ENCODE data around the gene KLK12. TPM values are rescaled to one million over a fixed set of nuclear protein-coding genes. Genes with fewer than 3 reads are reported as not detected.

The KLK12 gene
- polyA plus RNA-seq, 4 donors: 1.4 to 10.6 (median 2.7) TPM; not detected in 1

- no peak overlapping the region for H3K27ac ChIP-seq (ENCODE audit: low read depth in 1 of 3, low read length in 2 of 3)
Observed at GRCh38 chr19:51078104-51078503, 43.3 kb upstream of the KLK12 start.

GRCh38 chr19:51076631-51077213 lies 41.9 kb upstream of the KLK12 start:
- no peaks in the 10 kb centered on the region for H3K36me3 ChIP-seq (ENCODE audit: control insufficient read depth in 3 of 3, insufficient read depth in 2 of 3, low read depth in 1 of 3, low read length in 3 of 3)
- no peaks in the 10 kb centered on the region for H3K9me3 ChIP-seq (ENCODE audit: control insufficient read depth in 2 of 2, insufficient read depth in 1 of 2, low read depth in 1 of 2, low read length in 1 of 2)
- no peaks in the 10 kb centered on the region for H3K4me1 ChIP-seq (ENCODE audit: control insufficient read depth in 3 of 3, insufficient read depth in 2 of 3, low read depth in 1 of 3, low read length in 2 of 3)
- peaks cover 0 to 2% (median 0%) of the 10 kb centered on the region in 3 donors for H3K27me3 ChIP-seq (ENCODE audit: control insufficient read depth in 3 of 3, insufficient read depth in 3 of 3, low read length in 3 of 3)
- no peak overlapping the region for H3K27ac ChIP-seq (ENCODE audit: low read depth in 1 of 3, low read length in 2 of 3)
- H3K4me3 ChIP-seq (ENCODE audit: low read depth in 1 of 3, low read length in 3 of 3): no peak overlapping the region
- WGBS, 3 donors: 64 to 76% (median 65%) methylated on average over 14 of the region's 14 CpGs
- no peak for FAIRE-seq
- DNase-seq: no peak

More at GRCh38 chr19:51078104-51078503, 43.3 kb upstream of the KLK12 start:
- FAIRE-seq: no peak
- no peak for DNase-seq
- WGBS, 3 donors: 60 to 68% (median 61%) methylated on average over 6 of the region's 6 CpGs
- Histone ChIP-seq H3K36me3 (ENCODE audit: control insufficient read depth in 3 of 3, insufficient read depth in 2 of 3, low read depth in 1 of 3, low read length in 3 of 3) (no peaks in the 10 kb centered on the region), H3K27me3 (ENCODE audit: control insufficient read depth in 3 of 3, insufficient read depth in 3 of 3, low read length in 3 of 3) (peaks cover 0 to 2% (median 0%) of the 10 kb centered on the region in 3 donors), H3K9me3 (ENCODE audit: control insufficient read depth in 2 of 2, insufficient read depth in 1 of 2, low read depth in 1 of 2, low read length in 1 of 2) (no peaks in the 10 kb centered on the region), H3K4me3 (ENCODE audit: low read depth in 1 of 3, low read length in 3 of 3) (no peak overlapping the region), H3K4me1 (ENCODE audit: control insufficient read depth in 3 of 3, insufficient read depth in 2 of 3, low read depth in 1 of 3, low read length in 2 of 3) (no peaks in the 10 kb centered on the region)

GRCh38 chr19:51075998-51076397 lies 41.2 kb upstream of the KLK12 start:
- H3K36me3 ChIP-seq (ENCODE audit: control insufficient read depth in 3 of 3, insufficient read depth in 2 of 3, low read depth in 1 of 3, low read length in 3 of 3): no peaks in the 10 kb centered on the region
- H3K27ac ChIP-seq (ENCODE audit: low read depth in 1 of 3, low read length in 2 of 3): no peak overlapping the region
- DNase-seq: no peak
- no peaks in the 10 kb centered on the region for H3K9me3 ChIP-seq (ENCODE audit: control insufficient read depth in 2 of 2, insufficient read depth in 1 of 2, low read depth in 1 of 2, low read length in 1 of 2)
- no peaks in the 10 kb centered on the region for H3K4me1 ChIP-seq (ENCODE audit: control insufficient read depth in 3 of 3, insufficient read depth in 2 of 3, low read depth in 1 of 3, low read length in 2 of 3)
- 74 to 89% (median 80%) methylated on average over 5 of the region's 5 CpGs for WGBS, 3 donors
- peaks cover 0 to 2% (median 0%) of the 10 kb centered on the region in 3 donors for H3K27me3 ChIP-seq (ENCODE audit: control insufficient read depth in 3 of 3, insufficient read depth in 3 of 3, low read length in 3 of 3)
- no peak overlapping the region for H3K4me3 ChIP-seq (ENCODE audit: low read depth in 1 of 3, low read length in 3 of 3)
- FAIRE-seq: no peak

- no peaks in the 10 kb centered on the region for H3K36me3 ChIP-seq (ENCODE audit: control insufficient read depth in 3 of 3, insufficient read depth in 2 of 3, low read depth in 1 of 3, low read length in 3 of 3)
- no peak overlapping the region for H3K4me3 ChIP-seq (ENCODE audit: low read depth in 1 of 3, low read length in 3 of 3)
- DNase-seq (no peak), FAIRE-seq (no peak)
- peaks cover 0 to 5% (median 0%) of the 10 kb centered on the region in 3 donors for H3K27me3 ChIP-seq (ENCODE audit: control insufficient read depth in 3 of 3, insufficient read depth in 3 of 3, low read length in 3 of 3)
- no peak overlapping the region for H3K27ac ChIP-seq (ENCODE audit: low read depth in 1 of 3, low read length in 2 of 3)
- H3K9me3 ChIP-seq (ENCODE audit: control insufficient read depth in 2 of 2, insufficient read depth in 1 of 2, low read depth in 1 of 2, low read length in 1 of 2): no peaks in the 10 kb centered on the region
- H3K4me1 ChIP-seq (ENCODE audit: control insufficient read depth in 3 of 3, insufficient read depth in 2 of 3, low read depth in 1 of 3, low read length in 2 of 3): no peaks in the 10 kb centered on the region
- 31 to 54% (median 40%) methylated on average over 4 of the region's 4 CpGs for WGBS, 3 donors
Observed at GRCh38 chr19:51071095-51071405, 36.2 kb upstream of the KLK12 start.

DNA sequence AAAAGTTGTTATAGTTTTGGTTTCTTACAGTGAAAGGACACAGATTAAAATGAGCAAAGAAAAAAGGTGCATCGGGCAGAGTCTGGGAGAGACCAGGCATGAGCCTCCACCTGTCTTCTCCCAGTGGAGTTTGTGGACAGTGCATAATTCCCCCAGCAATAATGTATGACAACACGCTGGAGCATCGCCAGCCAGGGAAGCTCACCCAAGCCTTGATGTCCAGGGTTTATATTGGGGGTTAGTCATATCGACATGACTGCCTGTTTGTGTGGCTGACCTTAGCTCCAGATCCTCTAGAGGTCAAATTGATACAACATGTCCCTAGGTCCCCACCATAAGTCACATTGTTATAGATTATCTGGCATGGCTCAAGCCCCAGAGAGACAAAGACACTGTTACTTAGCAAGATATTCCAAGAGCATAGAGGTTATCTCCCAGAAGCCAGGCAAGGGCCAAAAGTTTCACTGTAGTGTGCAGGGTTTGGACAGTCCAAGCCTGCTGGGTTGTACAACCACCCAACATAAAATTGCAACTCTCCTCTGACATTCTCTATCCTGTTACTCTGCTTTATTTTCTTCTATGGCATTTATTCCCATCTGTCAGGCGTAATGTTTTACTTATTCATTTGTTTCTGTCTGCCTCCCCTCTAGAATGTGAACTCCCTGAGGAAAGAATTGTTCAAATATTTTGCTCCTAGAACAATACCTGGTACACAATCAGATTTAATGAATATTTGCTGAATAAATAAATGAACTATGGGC lies 35.7 kb upstream of the KLK12 start:
- DNase-seq (no peak), FAIRE-seq (no peak)
- Histone ChIP-seq H3K36me3 (ENCODE audit: control insufficient read depth in 3 of 3, insufficient read depth in 2 of 3, low read depth in 1 of 3, low read length in 3 of 3) (no peaks in the 10 kb centered on the region), H3K27me3 (ENCODE audit: control insufficient read depth in 3 of 3, insufficient read depth in 3 of 3, low read length in 3 of 3) (peaks cover 0 to 5% (median 4%) of the 10 kb centered on the region in 3 donors), H3K4me1 (ENCODE audit: control insufficient read depth in 3 of 3, insufficient read depth in 2 of 3, low read depth in 1 of 3, low read length in 2 of 3) (no peaks in the 10 kb centered on the region), H3K9me3 (ENCODE audit: control insufficient read depth in 2 of 2, insufficient read depth in 1 of 2, low read depth in 1 of 2, low read length in 1 of 2) (no peaks in the 10 kb centered on the region), H3K4me3 (ENCODE audit: low read depth in 1 of 3, low read length in 3 of 3) (no peak overlapping the region), H3K27ac (ENCODE audit: low read depth in 1 of 3, low read length in 2 of 3) (no peak overlapping the region)
- WGBS, 3 donors: 71 to 77% (median 71%) methylated on average over 5 of the region's 5 CpGs

- H3K4me3 ChIP-seq (ENCODE audit: low read depth in 1 of 3, low read length in 3 of 3): no peak overlapping the region
- H3K27ac ChIP-seq (ENCODE audit: low read depth in 1 of 3, low read length in 2 of 3): no peak overlapping the region
- 63 to 68% (median 66%) methylated on average over 7 of the region's 7 CpGs for WGBS, 3 donors
- H3K36me3 ChIP-seq (ENCODE audit: control insufficient read depth in 3 of 3, insufficient read depth in 2 of 3, low read depth in 1 of 3, low read length in 3 of 3): no peaks in the 10 kb centered on the region
- no peaks in the 10 kb centered on the region for H3K4me1 ChIP-seq (ENCODE audit: control insufficient read depth in 3 of 3, insufficient read depth in 2 of 3, low read depth in 1 of 3, low read length in 2 of 3)
- peaks cover 0 to 12% (median 11%) of the 10 kb centered on the region in 3 donors for H3K27me3 ChIP-seq (ENCODE audit: control insufficient read depth in 3 of 3, insufficient read depth in 3 of 3, low read length in 3 of 3)
- no peak for FAIRE-seq
- no peak for DNase-seq
- H3K9me3 ChIP-seq (ENCODE audit: control insufficient read depth in 2 of 2, insufficient read depth in 1 of 2, low read depth in 1 of 2, low read length in 1 of 2): no peaks in the 10 kb centered on the region
Observed at GRCh38 chr19:51066393-51067186, 31.8 kb upstream of the KLK12 start.

DNA sequence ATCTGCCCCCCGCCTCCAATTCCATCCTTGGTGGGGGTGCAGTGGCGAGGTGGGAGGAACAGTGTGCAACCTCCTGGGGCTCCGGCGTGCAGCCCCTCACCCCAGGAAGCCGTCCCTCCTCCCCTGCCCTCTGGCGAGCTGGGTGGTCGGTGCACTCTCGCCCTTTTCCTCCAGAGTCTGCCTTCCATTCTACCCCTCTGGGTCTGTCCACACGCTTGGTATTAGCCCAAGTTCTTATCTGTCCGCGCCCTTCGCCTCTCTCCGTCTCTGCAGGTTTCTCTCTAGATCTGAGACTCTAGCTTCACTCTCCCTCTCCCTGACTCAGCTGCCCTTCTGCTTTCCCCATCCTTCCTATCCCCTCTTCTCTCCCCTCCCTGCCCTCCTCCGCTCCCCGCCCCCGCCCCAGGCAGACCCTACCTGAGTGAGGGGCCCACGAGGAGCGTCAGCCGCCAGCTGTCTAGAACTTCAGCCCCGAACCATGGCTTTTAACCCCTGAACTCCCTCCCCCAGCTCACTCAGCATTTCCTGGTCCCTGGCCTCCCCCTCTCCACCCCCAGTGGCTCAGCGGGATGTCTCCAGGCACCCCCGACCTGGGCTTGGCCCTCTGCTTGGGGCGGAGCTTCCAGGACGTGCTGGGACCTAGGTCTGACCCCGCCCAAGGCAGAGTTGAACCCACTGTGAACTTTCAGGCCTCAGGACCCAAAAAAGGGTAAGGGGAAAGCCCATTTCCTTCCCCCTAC lies 30.6 kb upstream of the KLK12 start:
- H3K4me1 ChIP-seq (ENCODE audit: control insufficient read depth in 3 of 3, insufficient read depth in 2 of 3, low read depth in 1 of 3, low read length in 2 of 3): no peaks in the 10 kb centered on the region
- DNase-seq (no peak), FAIRE-seq (no peak)
- H3K9me3 ChIP-seq (ENCODE audit: control insufficient read depth in 2 of 2, insufficient read depth in 1 of 2, low read depth in 1 of 2, low read length in 1 of 2): no peaks in the 10 kb centered on the region
- no peak overlapping the region for H3K27ac ChIP-seq (ENCODE audit: low read depth in 1 of 3, low read length in 2 of 3)
- no peak overlapping the region for H3K4me3 ChIP-seq (ENCODE audit: low read depth in 1 of 3, low read length in 3 of 3)
- H3K27me3 ChIP-seq (ENCODE audit: control insufficient read depth in 3 of 3, insufficient read depth in 3 of 3, low read length in 3 of 3): peaks cover 0 to 12% (median 11%) of the 10 kb centered on the region in 3 donors
- no peaks in the 10 kb centered on the region for H3K36me3 ChIP-seq (ENCODE audit: control insufficient read depth in 3 of 3, insufficient read depth in 2 of 3, low read depth in 1 of 3, low read length in 3 of 3)
- WGBS, 3 donors: 8 to 12% (median 12%) methylated on average over 25 of the region's 25 CpGs
